GM12864 (cell line): Measurements from ENCODE around the gene CDK19.
"Not testable (repeated sequence)": the region's sequence is repeated elsewhere in the genome, so short reads cannot be mapped to it uniquely, and the experiment has no call there.

Experiments used
- DNase-seq: peaks from one replicate; pipeline ENCODE4 v3.0.0-alpha.2; 2011; ENCODE audit warnings: low read depth
- H3K4me3 ChIP-seq: 2 replicates; pipeline ENCODE4 v1.5.1; 2011; ENCODE audit warnings: mild to moderate bottlenecking, low read depth, low read length, control low read depth
- CTCF ChIP-seq: IDR thresholded peaks from 2 replicates; pipeline ENCODE4 v1.5.1; 2011; ENCODE audit warnings: low read depth, mild to moderate bottlenecking, moderate library complexity, low read length, control low read depth, inconsistent platforms; ENCODE audit errors: missing control alignments

Gene CDK19

GRCh38 chr6:110814102-110815014 is 911 bp downstream of the CDK19 start:
- DNase-seq: no peak
- TF ChIP-seq CTCF: no peak
- peak overlapping the region; percentile 86 for H3K4me3 ChIP-seq

GRCh38 chr6:110813338-110814101 is 1.7 kb downstream of the CDK19 start:
- peak overlapping the region; percentile 86 for H3K4me3 ChIP-seq
- no peak for TF ChIP-seq CTCF
- no peak for DNase-seq

GRCh38 chr6:110812719-110813118 is 2.5 kb downstream of the CDK19 start:
- no peak overlapping the region; the same call in 1 of the 2 replicates for H3K4me3 ChIP-seq
- TF ChIP-seq CTCF: no peak

GRCh38 chr6:110810896-110811586 is 4.2 kb downstream of the CDK19 start:
- no peak overlapping the region; the same call in 1 of the 2 replicates for H3K4me3 ChIP-seq
- peak; percentile 48 for DNase-seq
- TF ChIP-seq CTCF: no peak

More at GRCh38 chr6:110812719-110813118, 2.5 kb downstream of the CDK19 start:
- DNase-seq: no peak

GRCh38 chr6:110809792-110810191 is 5.5 kb downstream of the CDK19 start:
- H3K4me3 ChIP-seq: no peak overlapping the region
- DNase-seq: no peak
- TF ChIP-seq CTCF: no peak

GRCh38 chr6:110802175-110802574 is 13.1 kb downstream of the CDK19 start:
- DNase-seq, H3K4me3 ChIP-seq: not testable (repeated sequence)

- DNase-seq: no peak
- TF ChIP-seq CTCF: no peak
- H3K4me3 ChIP-seq: no peak overlapping the region
These were observed 14.5 kb downstream of the CDK19 start for GRCh38 chr6:110800839-110801196.
